Kidney (tissue), 14 donors: Measurements from ENCODE around the gene HEXIM2. TPM values are rescaled to one million over a fixed set of nuclear protein-coding genes. Genes with fewer than 3 reads are reported as not detected.

Experiments used
- DNase-seq, 5 donors: peaks; one replicate each; pipeline ENCODE4 v3.0.0-alpha.2; 2013 to 2020
- FAIRE-seq: peaks from 2 replicates; lab custom pipeline; 2012; peaks lifted over from hg19 to GRCh38; lab: Jason Lieb, UNC
- H3K27ac ChIP-seq, 2 donors: one replicate each; pipeline ENCODE4 v1.7.0; 2013; ENCODE audit warnings: low read depth in 2 of 2, low read length in 2 of 2, inconsistent platforms in 1 of 2
- H3K27me3 ChIP-seq: one replicate; pipeline ENCODE4 v1.7.1; 2013; ENCODE audit warnings: low read length, inconsistent platforms; ENCODE audit not compliant: control insufficient read depth, insufficient read depth
- H3K36me3 ChIP-seq, 3 donors: one replicate each; pipeline versions ENCODE4 v1.7.0 to v1.7.1; 2013; ENCODE audit warnings: low read length in 3 of 3, control low read depth in 1 of 3, inconsistent platforms in 1 of 3; ENCODE audit not compliant: insufficient read depth in 3 of 3, control insufficient read depth in 2 of 3
- H3K4me1 ChIP-seq, 3 donors: one replicate each; pipeline versions ENCODE4 v1.7.0 to v1.7.1; 2013; ENCODE audit warnings: low read length in 3 of 3, inconsistent platforms in 1 of 3, low read depth in 1 of 3; ENCODE audit not compliant: control insufficient read depth in 2 of 3, insufficient read depth in 2 of 3
- H3K4me3 ChIP-seq, 3 donors: one replicate each; pipeline versions ENCODE4 v1.7.0 to v1.8.1; 2013; ENCODE audit warnings: low read length in 3 of 3, control low read depth in 1 of 3, inconsistent platforms in 1 of 3
- H3K9ac ChIP-seq, 3 donors: one replicate each; pipeline versions ENCODE4 v1.7.0 to v1.7.1; 2013; ENCODE audit warnings: low read length in 3 of 3, control low read depth in 1 of 3, inconsistent platforms in 1 of 3
- H3K9me3 ChIP-seq, 3 donors: one replicate each; pipeline versions ENCODE4 v1.7.0 to v1.7.1; 2013; ENCODE audit warnings: low read length in 3 of 3, control low read depth in 1 of 3, inconsistent platforms in 1 of 3; ENCODE audit not compliant: control insufficient read depth in 2 of 3, insufficient read depth in 1 of 3
- CTCF ChIP-seq: IDR thresholded peaks from 3 replicates; pipeline ENCODE4 v1.5.1; 2012; ENCODE audit warnings: mild to moderate bottlenecking, moderate library complexity, borderline replicate concordance; ENCODE audit not compliant: insufficient read depth; ENCODE audit errors: extremely low read depth
- intact Hi-C: fragments of 100-400 bp; cut with DNase I; formaldehyde crosslinking; loops from one replicate; pipeline ENCODE4 v1.11.1; 2022
- polyA plus RNA-seq: library from polyadenylated mRNA; stranded (reverse); fragments of 350-450 nt; fragmentation: Illumina TruSeq; extraction: RNeasy Lipid Tissue Mini Kit (QIAGEN cat#74804); gene quantifications from one replicate; pipeline ENCODE4 v1.2.3, GENCODE V29; 2014; ENCODE audit warnings: low read depth, low replicate concordance; ENCODE audit not compliant: insufficient read depth
- total RNA-seq: library from RNA; stranded (reverse); fragmentation: NEBNext Ultra II Directional; extraction: Animal tissue kit (Norgen Biotek cat#: 25700); gene quantifications from one replicate; pipeline ENCODE4 v1.2.1, GENCODE V29; 2021
- donor health status: control.
- donor health status: control.
- donor health status: control.
- donor health status: control.
- donor health status: control.
- donor health status: DM: yes; HTN: yes; CAD: no.
- donor health status: Normal renal cell carcinoma (clear cell type).

Gene HEXIM2
- total and polyA plus RNA-seq, 2 donors from 2014 or later, result 6.2 to 29.1 TPM

- peaks cover 2 to 14% (median 12%) of the 10 kb centered on the region in 3 donors for H3K4me1 ChIP-seq
- no peak for TF ChIP-seq CTCF
- FAIRE-seq (no peak), DNase-seq (peak in 2 of 5 donors; percentile 53 to 60)
- intact Hi-C loops, result no loop called here
- H3K9ac ChIP-seq, result no peak overlapping the region
- peak overlapping the region in 1 of 3 donors; percentile 59 for H3K4me3 ChIP-seq
- no peaks in the 10 kb centered on the region for H3K27me3 ChIP-seq
- H3K9me3 ChIP-seq, result no peaks in the 10 kb centered on the region
- peak overlapping the region in 1 of 2 donors; percentile 93 for H3K27ac ChIP-seq
- peaks cover 0 to 4% (median 0%) of the 10 kb centered on the region in 3 donors for H3K36me3 ChIP-seq
Measured at GRCh38 chr17:45143094-45143670, 18.5 kb upstream of the HEXIM2 start.

GRCh38 chr17:45143767-45144198 is 17.9 kb upstream of the HEXIM2 start:
- no peaks in the 10 kb centered on the region for H3K9me3 ChIP-seq
- DNase-seq (peak; percentile 78 to 97 (median 85)), FAIRE-seq (no peak)
- no peak for TF ChIP-seq CTCF
- intact Hi-C loops, result no loop called here
- peaks cover 2 to 14% (median 12%) of the 10 kb centered on the region in 3 donors for H3K4me1 ChIP-seq
- peaks cover 0 to 4% (median 0%) of the 10 kb centered on the region in 3 donors for H3K36me3 ChIP-seq
- no peaks in the 10 kb centered on the region for H3K27me3 ChIP-seq
- peak overlapping the region in 2 of 3 donors; percentile 17 to 69 for H3K9ac ChIP-seq
- H3K27ac ChIP-seq, result peak overlapping the region; percentile 87 to 93
- H3K4me3 ChIP-seq, result peak overlapping the region in 1 of 3 donors; percentile 59

GRCh38 chr17:45144199-45145034 is 17.3 kb upstream of the HEXIM2 start:
- DNase-seq (peak in 3 of 5 donors; percentile 70 to 90 (median 89)), FAIRE-seq (no peak)
- H3K4me3 ChIP-seq, result peak overlapping the region in 1 of 3 donors; percentile 59
- H3K9me3 ChIP-seq, result no peaks in the 10 kb centered on the region
- peak overlapping the region; percentile 87 to 93 for H3K27ac ChIP-seq
- no peaks in the 10 kb centered on the region for H3K27me3 ChIP-seq
- no peak for TF ChIP-seq CTCF
- H3K9ac ChIP-seq, result peak overlapping the region in 1 of 3 donors; percentile 69
- peaks cover 0 to under 1% (median 0%) of the 10 kb centered on the region in 3 donors for H3K36me3 ChIP-seq
- intact Hi-C loops, result no loop called here
- peaks cover 2 to 14% (median 12%) of the 10 kb centered on the region in 3 donors for H3K4me1 ChIP-seq
